HG02623 (cell line): ENCODE results near the gene PROM1.

Experiments used
- ATAC-seq: cut with Tn5 transposase; IDR thresholded peaks from one replicate; pipeline ENCODE4 v1.9.1; 2021; ENCODE audit warnings: moderate library complexity; ENCODE audit not compliant: unreplicated experiment

PROM1 gene

DNA sequence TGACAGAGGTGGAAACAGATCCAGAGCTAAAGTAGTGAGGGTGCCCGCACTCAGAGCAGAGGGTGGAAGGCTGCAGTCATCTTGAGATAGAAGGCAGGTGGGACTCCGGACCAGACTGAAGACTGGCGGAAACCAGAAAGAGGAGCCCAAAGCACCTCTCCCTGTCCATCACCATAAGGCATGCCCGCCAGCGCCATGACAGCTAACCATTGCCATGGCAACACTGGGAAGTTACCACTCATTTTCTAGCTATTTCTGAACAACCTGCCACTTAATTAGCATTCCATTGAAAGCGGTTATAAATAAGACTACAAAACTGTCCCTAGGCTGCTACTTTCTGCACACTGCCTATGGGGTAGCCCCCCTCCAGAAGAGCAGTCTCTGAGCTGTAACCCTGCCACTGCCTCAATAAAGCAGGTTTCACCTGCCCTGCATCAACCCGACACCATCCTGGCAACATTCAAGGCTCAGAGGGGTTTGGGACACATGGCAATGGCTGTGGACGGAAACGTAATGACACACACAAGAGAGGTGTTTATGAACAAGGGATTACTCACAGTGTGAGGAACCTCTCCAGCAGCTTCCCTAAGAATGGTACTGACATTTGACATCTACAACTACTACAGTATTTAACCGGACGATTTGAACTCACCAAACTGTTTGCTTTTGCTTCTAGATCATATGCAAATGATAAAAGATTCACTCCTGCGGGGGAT is 93.1 kb downstream of the PROM1 start:
- no peak for ATAC-seq

DNA sequence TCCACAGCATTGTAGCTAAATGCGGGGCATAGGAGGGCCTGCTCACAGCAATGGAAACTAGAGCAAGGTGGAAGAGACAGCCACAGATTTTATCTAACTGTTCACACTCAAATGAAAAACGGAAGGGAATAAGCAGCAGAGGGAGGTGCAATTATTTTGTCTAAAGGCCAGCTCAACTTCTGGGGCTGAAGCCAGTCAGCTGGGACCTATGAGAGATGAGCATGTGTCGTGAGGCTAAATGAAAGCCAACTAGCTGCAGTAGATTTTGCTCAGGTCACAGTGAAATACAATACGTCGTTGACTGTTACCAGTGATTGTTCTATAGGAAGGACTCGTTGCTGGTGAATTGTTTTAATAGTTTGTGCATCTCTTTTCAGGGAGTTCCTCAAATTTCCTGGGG is 94.4 kb downstream of the PROM1 start:
- no peak for ATAC-seq

DNA sequence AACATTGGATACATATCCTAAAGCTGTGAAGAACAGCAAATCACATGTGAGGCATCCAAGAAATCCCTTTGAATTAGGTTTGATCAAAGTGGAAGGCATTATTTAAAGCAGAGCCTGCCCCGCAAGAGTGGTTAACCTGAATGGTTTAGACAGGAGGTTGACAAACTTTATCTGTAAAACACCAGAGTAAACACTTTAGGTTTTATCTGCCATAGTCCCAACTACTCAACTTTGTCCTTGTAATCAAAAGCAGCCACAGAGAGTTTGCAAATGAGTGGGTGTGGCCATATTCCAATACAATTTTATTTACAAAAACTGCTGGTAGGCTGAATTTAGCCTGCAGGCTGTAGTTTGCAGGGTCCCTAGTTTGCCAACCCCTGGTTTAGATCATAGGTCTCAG is 95.6 kb downstream of the PROM1 start:
- ATAC-seq, result no peak

DNA sequence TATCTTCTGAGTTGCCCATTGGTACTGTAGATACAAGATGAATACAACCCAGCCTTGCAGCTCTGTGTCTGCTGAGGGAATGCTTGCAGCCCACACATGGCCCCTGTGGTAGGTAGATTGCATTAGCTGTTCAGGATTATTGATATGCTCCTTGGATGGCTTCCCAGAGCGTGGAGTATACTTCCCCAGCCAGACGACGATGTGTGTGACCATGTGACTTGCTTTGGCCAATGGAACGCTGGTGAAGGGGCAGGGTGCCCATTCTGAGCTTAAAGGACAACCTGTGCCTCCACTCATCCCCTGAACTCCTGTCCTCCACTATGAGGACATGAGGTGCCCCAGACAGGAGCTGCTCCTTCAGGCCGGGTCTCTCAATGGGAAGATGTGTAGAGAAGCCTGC is 96.9 kb downstream of the PROM1 start:
- no peak for ATAC-seq

DNA sequence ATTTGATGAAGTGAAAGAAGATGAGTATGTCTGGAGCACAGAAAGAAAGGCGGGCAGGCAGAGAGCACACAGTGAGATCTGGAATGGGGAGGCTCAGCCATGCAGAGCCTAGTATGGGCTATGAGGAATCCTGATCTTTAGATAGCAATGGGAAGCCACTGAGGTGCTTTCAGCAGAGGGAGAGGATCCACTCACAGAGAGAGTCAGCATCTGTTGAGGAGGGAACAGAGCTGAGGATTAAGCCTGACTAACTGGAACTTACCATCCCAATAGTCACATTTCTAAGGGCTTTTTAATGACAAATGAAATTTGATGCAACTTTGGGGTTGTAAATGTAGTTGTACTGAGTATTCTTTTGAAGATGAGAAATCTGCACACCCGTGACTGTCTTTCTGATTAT is 100.2 kb downstream of the PROM1 start:
- ATAC-seq, result no peak

DNA sequence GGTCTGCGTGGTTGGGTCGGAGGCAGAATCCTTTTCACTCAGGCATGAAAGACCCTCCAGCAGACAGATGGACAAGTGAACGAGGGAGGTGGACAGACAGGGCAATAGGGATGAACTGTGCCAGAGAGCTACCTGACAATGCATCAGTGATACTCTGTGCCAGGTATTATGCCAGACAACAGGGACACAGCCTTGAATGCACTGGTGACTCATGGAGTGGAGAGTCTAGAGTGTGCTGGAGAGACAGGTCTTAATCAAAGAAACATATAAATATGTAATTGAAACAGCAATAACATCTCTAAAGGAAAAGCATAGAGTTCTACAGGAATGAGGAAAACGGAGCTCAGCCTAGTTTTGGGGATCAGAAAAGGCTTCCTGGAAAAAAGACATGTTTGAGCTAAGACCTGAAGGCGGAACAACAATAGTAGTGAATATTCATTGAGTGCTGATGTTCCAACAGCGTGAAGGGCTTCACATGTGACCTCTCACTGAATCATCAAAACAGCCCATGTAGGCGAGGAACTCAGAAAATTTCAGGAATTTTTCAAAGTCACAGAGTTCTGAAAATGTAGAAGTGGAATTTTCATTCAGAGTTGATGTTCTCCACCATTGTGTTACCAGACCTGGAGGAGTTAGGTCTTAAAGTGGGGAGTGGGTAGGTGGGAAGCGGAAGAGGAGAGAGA is 100.8 kb downstream of the PROM1 start:
- no peak for ATAC-seq

DNA sequence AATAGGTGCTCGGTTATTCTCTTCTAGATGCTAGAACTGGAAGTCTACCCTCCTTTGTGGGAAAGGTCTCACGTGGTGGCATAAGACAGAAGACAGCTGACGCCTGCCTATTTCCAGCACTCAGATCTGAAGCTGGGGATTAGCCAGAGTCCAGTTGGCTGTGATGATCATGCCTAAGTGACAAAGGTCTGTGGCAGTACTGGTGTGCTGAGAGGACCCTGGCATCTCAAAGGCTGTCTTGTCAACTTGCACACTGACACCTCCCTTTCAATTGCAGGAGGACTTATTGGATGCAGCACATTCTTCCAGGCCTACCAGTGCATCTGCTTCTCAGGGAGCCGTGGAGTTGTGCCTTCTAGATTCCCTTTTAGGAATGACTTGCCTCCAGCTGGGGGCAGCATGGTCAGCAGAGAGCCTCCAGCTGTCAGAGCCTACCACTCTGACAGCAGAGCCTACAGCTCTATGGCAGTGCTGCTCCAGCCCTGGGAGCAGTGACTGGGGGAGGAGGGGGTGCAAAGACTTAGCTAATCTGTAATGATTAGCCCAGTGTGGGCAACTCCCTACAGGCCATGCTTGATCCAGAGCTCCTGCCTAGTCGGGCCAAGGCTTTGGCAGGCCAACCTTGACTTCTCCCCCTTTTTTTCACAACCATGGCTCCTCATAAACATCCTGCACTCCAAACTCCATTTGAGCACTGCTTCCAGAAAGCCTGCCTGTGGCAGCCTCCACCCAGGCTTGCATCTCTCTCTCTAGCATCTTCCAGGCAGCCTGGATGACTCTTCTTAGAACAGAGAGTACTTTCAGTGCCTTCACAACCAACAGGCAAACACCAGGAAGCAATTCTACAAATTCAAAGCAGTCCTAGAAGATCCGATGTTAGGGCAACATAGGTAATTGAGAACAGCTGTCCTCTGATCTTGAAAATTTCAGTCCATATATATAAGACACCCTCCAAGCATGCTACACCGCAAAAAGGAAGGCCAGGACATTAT is 107.1 kb downstream of the PROM1 start:
- ATAC-seq, result no peak

DNA sequence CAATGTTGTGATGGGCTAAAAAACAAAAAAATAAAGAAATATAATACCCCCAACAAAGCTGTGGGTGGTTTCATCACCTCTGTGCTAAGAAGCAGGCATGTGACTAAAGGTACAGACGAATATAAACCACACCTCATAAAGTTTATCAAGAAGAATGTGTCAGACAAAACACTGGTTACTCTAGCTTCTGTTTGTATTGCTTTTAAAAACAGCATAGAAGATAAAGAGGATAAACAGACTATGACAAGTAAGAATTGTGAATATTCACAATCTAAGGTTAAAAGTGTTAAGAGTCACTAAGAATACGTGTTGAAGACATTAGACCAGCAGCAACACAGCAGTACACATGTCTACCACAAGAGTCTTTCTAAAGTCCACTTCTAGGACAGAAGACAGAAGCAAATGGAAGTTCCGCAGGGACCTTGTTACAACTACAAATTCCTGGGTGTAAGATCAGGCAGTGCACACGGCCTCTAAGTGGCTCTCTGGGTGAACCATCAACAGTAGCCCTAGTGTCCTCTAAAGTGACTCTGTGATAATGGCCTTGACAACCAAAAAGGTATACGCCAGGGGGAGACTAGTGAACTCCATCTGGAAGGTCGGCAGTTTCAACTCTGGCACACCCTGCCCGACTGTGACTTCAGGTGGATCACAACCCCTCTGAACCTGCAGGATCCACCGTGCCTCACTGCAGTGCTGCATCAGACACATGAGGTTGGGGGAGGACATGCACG is 112.6 kb downstream of the PROM1 start:
- ATAC-seq, result no peak

DNA sequence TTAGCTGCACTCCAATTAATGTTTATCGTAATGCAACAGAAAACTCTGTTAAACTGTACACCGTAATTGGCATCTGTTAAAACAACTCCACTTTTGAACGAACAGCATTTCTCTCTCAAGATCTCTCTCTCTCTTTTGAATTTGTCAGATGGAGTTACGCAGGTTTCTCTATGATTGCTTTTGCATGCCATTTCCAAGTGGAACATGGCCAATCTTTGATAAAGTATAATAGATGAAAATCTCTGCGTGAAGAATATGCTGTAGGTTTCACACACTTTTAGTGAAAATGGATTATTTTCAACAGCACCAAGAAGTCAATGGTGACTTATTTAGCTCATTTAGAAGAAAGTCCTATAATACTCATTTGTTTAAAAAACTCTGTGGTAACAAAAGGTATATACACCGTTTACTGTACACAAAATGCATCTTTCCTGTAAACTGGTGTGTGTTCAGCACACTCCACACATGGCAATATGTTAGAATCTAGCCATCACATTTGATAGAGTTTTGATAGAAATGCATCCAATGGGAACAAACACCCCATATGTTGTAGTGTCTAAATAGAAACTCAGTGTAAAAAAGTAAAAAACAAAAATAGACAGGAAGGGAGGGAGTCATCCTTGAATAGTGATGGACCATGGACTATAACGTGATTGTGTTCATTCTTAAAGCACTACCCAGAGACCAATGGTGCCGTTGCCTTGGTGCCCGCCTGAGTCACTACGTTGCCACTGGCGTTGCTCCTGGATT is 115.1 kb downstream of the PROM1 start:
- no peak for ATAC-seq

DNA sequence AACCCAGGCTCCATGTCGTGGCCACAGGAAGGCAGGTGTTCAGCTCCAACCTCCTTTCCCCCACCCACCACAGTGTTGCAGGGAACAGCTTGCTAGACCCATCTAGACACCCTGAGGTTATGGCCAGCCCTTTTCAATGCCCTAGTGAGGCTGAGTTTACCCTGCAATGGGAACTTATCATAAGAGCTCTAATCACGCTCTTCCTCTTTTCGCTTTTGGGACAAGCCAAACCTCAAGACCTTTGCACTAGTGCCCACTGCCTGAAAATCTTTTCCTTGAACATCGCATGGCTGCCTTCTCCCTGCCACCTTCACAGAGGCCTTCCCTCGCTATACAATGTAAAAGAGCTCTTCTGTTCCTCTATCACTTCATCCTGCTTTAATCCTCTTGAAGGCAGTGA is 118.5 kb downstream of the PROM1 start:
- no peak for ATAC-seq

DNA sequence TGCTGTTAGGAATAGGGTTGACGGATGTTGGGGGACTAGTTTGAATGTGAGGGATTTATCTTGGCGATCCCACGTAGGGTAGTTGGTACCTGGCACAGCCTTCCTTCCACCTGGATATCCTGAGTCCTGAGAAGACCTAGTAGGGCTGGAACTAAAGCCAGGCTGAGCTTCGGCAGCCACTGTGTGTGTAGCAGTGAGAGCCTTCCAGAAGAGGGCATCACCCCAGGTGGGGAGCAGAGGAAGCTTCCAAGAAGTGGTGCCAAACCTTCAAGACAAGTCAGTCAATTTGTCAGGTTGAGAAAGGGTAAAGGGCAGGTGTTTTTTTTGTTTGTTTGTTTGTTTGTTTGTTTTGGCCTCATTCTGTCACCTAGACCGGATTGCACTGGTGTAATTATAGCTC is 119.7 kb downstream of the PROM1 start:
- no peak for ATAC-seq

DNA sequence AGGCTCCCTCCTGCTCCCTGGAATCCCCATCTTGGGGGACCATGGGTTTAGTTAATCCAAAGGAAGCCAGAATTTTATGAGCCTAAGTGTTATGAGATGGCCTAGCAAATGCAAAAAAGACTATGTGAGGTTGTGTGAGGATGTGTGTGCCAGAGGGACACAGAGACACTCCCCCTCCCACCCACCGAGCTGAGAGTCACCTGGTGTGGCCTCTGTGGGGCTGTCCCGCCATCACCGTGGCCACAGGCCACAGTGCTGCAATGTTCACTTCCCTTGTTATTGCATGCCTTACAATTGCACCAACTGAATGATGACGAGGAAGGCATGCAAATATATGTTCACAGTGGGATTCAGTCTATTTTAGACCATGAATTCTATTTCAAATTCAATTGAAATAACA is 120.2 kb downstream of the PROM1 start:
- ATAC-seq, result peak; percentile 68

DNA sequence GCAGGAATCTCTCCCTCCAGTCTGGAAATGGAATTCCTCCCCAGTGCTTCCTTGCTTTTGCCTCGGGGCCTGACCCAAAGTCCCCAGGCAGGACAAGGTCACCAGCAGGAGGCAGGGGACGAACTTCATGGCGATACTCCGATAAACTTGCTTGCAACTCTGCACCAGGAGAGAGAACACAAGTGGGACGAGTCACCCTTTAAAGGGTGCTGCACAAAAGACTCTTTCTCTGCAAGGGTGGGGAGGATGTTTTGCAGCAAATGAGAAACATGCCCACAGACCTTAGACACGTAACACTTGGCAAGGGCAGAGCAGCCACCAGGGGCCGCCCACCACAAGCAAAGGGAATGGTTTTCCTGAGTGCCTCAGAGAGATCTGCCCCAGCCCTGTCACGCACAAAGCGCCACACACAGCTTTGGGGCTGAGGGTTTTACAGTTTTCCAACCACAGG is 120.8 kb downstream of the PROM1 start, which contains the start of gene FGFBP2:
Gene FGFBP2, minus strand, starts transcription at position 175 of the 451 bp plus-strand sequence. Its CDS starts 46 bp downstream, at position 129.
- peak; percentile 50 for ATAC-seq

DNA sequence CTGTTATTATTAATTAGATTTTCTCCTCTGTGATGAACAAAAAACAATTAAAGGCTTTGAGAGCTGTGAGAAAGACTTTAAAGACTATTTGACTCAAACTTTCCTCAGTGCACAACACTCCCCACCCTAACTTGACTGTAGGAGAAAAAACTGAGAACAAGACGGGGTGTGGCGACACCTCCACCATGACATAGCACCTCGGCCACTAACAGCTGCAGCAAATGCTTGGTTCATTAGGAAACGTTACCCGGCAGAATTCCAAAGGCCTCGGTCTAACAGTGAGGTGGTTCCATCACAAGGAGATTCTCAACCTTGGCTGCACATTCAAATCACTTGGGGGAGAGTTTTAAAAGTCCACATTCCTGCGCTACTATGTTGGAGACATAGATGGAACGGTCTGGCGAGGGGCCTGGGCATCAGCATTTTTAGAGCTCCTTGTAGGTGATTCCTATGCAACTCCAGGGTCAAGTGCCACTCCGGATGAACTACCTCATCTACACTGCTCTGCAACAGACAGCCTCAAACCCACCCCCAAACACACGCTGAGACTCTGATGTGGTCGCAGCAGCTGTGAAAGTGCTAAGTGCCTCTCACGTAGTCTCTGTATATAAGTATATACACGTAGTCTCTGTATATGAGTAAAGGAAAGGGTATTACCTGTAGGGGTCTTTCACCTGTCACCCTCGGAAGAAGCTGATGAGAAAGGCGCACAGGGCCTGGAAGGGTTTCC is 121.9 kb downstream of the PROM1 start:
- no peak for ATAC-seq

DNA sequence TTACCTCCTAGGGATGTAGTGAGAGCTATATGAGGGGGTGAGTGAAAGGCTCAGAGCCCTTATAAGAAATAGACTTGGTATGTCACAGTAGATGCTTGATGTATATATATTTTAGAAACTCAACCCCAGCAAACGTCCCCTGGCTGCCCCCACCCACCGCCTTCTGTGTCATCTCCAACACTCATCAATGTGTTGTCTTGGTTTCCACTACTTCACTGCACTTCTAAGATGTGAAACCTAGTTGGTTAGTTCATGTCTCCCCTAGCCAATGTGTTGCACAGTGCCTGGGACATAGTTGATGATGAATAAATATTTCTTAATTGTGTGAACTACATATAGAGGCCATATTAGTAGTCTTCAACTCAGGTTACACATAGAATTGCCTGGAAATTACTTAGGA is 125.3 kb downstream of the PROM1 start:
- no peak for ATAC-seq

DNA sequence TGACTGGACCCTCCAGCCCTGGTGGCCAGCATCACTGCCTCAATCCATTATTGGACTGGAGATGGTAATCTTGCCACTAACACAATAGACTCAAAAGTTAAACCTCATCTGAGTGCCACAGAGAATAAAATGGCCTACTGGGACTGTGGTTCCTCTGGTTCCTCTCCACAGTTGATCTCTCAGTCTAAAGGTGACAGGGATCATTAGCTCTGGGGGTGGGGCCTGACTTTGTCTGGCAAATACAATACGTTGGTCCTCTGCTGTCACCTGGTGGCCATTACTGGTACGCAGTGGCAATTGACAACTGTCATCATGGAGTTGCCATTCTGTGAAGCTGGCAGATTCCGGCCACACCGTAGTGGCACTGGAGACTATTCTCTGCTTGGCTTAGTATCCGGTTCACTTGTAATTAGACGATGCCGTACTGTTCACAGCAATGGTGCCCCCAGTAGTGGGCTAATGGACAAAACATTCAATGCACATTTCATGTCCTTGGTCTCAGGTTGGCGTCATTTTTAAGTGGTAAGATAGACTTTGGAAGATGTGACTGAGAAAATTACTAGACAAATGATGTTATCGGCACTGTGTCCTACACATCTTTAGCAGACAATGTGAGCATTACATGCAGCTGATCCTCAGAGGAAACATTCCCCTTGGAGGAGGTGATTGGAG is 127.5 kb downstream of the PROM1 start:
- peak; percentile 78 for ATAC-seq

DNA sequence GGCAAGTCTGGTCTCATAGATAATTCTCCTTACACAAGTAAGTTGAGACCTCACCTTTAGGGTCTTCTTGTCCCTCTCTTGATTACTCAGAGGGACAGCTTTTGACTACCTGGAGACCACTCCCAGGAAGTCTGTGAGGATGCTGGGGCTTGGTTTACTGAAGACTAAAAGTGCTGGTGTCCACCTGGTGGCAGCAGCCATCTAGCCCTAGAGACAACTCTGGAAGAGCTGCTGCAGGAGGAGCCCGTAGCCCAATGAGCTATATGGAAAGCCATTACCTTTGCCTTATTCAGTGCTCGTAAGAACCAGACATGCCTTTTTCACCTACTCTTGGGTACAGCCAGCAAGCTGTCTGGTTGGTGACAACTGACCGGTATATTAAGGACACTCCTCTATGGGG is 128.2 kb downstream of the PROM1 start:
- ATAC-seq, result no peak

DNA sequence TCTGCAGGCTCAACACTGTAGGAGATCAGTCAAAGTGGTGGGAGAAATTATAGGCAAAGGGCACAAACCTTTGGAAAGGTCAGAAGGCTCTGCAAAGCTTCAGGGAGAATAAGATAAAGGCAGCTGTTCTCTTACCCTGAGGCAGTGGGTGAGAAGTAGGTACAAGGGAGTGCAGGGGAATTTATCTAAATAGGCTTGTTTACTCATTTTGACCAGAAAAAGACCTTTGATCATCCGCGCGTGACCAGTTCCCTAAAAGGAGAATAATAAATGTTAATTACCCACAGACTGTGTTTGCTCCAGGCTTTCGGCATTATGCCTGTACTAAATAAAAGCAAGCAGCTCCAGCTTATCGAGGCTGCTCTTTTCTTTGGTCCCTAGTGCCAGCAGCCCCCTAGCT is 130.2 kb downstream of the PROM1 start:
- ATAC-seq, result no peak

DNA sequence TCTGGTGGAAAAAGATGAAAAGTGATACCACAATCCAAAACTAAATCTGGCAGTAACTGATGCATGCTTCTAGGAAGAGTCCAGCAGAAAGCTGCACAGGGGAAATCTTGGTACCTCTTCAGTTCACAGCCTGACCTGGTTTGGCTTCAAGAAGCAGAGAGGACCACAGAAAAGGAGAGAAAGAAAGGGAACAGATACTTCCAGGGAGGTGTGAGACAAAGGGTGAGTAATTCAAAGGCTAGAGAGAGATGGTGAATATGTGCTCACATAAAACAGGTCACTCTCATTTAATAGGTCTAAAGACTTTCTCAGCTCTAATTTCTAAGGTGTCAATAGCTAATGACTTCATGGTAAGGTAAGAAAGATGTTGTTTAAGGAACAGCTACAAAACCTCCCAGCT is 132.0 kb downstream of the PROM1 start:
- no peak for ATAC-seq
